HT-29 (cell line): Measurements from ENCODE around the gene SERP1. TPM values are rescaled to one million over a fixed set of nuclear protein-coding genes. Genes with fewer than 3 reads are reported as not detected.
"Not testable (repeated sequence)": the region's sequence is repeated elsewhere in the genome, so short reads cannot be mapped to it uniquely, and the experiment has no call there.

ENCODE experiments used
- DNase-seq: peaks from one replicate; pipeline ENCODE4 v3.0.0-alpha.2; 2015; ENCODE audit warnings: low spot score
- total RNA-seq: library from RNA; depleted of rRNA; stranded (reverse); fragments of >200 nt; shearing (Covaris generic); gene quantifications from 2 replicates; pipeline ENCODE4 v1.2.3, GENCODE V29; 2014

Gene SERP1
- total RNA-seq, 1 experiment from 2014 or later, result 600 TPM

DNA sequence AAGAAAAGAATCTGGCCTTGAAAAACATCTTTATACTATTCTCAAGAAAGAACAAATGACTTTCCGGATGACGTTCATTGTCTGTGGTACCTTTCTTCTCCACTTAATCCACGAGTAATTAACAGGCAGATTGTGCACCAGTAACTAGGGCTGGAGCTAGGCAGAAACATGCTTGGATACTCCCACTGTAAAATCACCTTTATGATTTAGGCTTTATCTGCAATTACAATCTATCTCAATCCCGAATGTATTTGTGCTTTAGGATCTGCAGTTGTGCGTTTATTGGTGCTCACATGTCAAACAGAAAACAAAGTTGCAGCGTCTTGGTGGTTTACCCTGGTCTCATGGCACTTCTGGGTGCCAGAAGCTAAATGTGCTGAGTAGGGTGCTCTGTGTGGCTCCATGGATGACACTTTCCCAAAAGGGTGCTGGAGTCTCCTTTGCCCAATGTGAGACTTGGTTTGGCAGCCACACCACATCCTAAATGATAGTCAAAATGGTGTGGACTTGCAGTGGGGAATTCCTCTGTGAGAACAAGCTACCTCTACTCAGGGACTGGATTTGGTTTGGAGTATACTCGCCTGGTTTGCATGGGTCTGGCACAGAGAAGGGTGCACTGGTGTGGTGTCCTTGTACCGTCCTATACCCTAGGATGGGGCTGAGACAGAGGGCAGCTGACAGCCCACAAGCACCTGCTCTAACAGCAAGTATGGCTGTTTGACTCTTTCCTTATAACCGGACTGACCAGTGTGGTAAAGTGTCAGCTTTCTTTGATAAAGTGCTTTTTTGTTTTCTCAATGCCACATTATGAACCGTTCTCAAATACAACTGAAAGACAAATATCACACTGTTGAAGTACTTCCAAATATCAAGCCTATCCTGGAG is 7.7 kb downstream of the SERP1 start:
- no peak for DNase-seq

GRCh38 chr3:150535204-150535603 is 11.1 kb downstream of the SERP1 start:
- no peak for DNase-seq

DNA sequence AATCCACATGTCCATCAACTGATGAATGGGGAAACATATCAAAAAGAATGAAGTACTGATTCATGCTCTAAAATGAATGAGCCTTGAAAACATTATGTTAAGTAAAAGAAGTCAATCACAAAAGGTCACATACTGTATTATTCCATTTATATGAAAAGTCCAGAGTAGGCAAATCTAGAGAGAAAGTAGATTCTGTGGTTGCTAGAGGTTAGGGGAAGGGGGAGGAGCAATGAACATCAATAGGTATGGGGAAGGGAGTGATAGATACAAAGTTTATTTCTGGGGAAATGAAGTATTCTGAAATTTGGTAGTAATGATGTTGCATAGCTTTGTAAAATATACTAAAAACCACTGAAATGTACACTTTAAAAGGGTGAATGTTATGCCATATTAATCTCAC is 14.5 kb downstream of the SERP1 start:
- no peak for DNase-seq

DNA sequence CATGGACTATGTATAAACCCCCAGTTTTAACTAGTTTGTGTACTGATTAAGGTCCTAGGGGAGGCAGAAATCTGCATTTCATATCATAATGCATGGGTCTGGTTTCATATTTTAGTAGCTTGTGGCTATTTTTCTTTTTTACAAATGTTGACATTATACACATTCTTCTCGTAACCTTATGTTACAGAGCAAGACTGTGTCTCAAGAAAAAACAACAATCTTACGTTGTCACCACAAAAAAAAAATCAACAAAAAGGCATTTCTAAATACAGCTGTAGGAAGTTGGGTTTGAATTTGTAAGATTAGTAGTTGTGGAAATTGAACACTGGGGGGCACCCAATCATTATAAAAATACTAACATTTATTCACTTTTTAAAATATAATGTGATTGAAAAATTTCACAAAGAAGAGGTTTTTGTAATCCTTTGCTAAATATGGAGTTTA is 17.9 kb downstream of the SERP1 start:
- DNase-seq, result peak; percentile 67

DNA sequence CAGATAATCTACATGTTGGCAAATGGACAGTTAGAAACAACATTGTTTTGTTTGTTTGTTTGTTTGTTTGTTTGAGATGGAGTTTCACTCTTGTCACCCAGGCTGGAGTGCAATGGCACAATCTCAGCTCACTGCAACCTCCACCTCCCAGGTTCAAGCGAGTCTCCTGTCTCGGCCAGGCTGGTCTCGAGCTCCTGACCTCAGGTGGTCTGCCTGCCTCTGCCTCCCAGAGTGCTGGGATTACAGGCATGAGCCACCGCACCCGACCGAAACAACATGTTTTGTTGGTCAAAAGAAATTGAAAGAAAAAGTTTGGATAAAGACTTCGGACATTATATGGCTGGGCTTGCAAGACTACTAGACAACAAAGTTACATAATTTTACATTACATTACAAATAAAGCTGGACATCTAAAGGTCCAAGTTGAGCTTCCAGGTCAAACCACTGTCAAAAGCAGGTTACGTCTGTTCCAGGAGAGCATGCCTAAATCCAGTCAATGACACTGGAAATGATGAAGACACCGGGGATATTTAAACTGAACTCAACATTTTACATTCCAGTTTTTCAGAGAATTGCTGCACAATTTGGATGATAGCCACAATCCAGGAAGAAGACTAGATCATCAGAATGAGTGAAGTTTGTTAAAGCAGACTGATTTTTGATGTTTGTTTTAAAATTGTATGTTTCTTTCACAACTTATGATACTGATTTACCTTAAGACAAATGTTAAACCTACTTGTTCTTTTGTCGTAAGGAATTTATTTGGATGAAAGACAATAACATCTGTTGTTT is 18.6 kb downstream of the SERP1 start:
- no peak for DNase-seq

GRCh38 chr3:150523538-150523937 is 22.8 kb downstream of the SERP1 start:
- DNase-seq, result no peak

GRCh38 chr3:150521463-150521862 is 24.8 kb downstream of the SERP1 start:
- DNase-seq, result no peak

DNA sequence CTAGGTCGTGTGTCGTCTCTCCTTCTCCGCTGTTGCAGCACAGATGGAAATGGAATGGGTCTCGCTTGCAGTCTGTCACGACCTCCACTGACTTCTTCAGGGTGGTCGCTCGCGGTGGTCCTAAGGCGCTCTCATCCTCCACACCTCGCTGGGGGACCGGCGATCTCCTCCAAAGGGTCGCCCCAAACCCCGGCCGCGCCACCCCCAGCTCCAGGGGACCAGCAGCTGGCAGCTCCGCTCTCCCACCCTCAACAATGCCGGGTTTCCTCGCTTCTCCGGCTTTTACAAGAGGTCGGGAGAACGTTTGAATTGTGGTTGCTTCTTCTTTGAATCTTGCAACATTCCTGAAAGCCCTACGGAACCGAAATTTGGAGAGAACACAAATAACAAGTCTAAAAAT is 25.9 kb downstream of the SERP1 start:
- no peak for DNase-seq

GRCh38 chr3:150519026-150519425 is 27.3 kb downstream of the SERP1 start:
- DNase-seq, result no peak

GRCh38 chr3:150515210-150515609 is 31.1 kb downstream of the SERP1 start:
- DNase-seq, result no peak

- no peak for DNase-seq
Observed at GRCh38 chr3:150511122-150511821, 35.0 kb downstream of the SERP1 start.

GRCh38 chr3:150509780-150510179 is 36.5 kb downstream of the SERP1 start:
- DNase-seq, result no peak

GRCh38 chr3:150508401-150508800 is 37.9 kb downstream of the SERP1 start:
- no peak for DNase-seq

GRCh38 chr3:150504483-150504882 is 41.8 kb downstream of the SERP1 start:
- DNase-seq, result no peak

DNA sequence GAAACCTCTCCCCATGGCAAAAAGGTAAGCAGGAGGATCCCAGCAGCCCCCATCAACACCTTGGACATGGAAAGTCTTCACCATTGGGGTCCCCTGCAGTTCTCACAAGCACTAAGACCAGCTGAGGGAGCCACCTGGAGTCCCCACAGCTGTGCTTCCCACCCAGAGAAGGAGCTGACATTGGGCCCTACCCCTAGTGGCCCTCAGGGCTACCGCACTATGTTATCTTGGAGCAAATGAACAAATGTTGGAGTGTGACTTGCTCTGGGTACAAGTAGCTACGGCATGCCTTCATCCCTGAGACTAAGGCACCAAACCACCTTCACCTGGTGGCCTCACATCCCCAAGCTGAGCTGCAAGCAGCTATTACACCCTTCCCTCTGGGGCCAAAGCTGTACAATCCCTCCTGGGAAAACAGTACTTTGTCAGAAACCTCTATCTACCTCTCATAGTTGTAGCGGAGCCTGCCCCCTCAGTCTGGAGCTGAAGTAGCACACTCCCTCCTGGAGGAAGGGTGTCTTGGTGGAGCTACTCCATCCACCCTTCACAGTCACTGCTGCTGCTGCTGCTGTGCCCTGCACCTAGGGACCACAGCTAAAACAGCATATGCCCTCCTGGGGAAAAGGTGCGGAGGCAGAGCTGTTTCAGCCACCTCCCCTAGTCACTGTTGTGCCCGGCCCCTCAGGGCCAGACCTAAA is 42.7 kb downstream of the SERP1 start:
- DNase-seq, result no peak

GRCh38 chr3:150500960-150501359 is 45.3 kb downstream of the SERP1 start:
- DNase-seq, result not testable (repeated sequence)

DNA sequence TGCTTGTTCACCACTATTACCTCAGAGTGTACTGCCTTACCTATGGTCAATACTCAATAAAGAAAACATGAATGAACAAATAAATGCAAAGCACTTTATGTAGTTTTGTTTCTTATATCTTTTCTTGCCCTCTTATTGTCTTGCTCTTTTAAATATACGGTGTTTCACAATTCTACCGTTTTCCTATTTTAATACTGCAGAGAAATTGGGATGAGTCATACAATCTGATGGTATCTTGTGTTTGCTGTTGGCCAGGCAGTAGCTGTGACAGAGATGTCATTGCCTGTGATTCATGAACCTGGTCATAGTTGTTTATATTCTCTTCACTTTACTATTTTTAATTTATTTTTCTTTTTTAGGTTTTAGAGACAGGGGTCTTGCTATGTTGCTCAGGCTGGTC is 48.3 kb downstream of the SERP1 start:
- DNase-seq, result peak; percentile 58

DNA sequence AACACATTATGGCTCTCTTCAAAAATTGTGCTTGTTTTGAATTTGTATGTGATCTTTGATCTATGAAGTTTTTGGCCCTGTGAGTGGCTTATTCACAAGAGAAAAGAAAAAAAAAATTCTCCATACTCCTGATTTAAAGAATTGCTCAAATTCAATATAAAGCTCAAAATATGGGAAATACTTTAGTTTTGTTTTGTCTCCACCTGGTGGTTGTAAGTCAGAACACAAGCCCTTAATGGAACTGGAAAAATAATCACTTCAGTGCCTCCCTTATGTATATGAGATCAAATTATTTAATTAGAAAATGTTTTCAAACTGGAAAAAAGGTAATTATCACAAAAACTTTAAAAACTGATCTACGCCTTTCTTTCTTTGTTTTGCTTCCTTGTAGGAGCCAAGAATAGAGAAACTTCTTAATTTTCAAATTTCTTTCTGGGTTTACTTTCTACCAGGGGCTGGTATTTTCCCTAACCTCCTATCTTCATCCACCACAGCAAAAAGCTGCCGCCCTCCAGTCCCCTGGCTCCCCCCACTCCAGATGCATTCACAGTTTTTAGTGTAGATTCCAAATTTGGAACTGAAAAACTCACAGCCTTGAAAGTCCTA is 50.6 kb downstream of the SERP1 start:
- DNase-seq, result peak; percentile 84

- peak; percentile 11 for DNase-seq
Observed at GRCh38 chr3:150495149-150495548, 51.1 kb downstream of the SERP1 start.

DNA sequence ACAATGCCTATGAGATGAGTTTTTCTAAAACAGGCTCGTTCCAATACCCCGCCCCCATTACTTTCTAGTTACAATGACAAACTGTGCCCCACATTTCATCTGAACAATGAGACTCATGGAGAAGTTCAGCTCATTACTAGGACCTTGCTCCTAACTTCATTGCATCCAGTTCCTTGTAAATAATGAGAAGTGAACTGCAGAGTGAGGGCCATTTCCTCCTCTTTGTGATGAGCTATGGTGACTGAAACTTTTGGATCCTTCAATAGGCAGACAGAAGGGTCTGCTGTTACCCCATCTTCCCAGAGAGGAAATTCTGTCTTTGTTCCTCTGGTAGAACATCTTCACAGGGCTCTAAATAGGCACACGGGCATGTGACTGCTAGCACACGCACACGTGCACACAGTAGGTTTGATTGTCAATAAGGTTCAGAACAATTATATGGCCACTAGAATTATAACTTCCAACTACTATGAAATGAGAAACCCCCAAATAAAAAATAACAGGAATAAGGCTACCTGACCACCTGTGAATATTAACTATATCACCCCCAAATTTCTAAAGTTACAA is 51.8 kb downstream of the SERP1 start:
- no peak for DNase-seq
